MG63 (cell line): ENCODE measurements around the gene SLC15A2. TPM values are rescaled to one million over a fixed set of nuclear protein-coding genes. Genes with fewer than 3 reads are reported as not detected.

Experiments
- DNase-seq: peaks from one replicate; pipeline ENCODE4 v3.0.0-alpha.2; 2020
- H3K27me3 ChIP-seq: fragments of 250-450 bp; sonication (Bioruptor Pico); 2 replicates; pipeline ENCODE4 v1.5.1; 2020; ENCODE audit warnings: mild to moderate bottlenecking, moderate library complexity
- H3K36me3 ChIP-seq: fragments of 250-450 bp; sonication (Bioruptor Pico); 2 replicates; pipeline ENCODE4 v1.5.1; 2020; ENCODE audit warnings: mild to moderate bottlenecking, moderate library complexity
- H3K4me3 ChIP-seq: fragments of 250-450 bp; sonication (Bioruptor Pico); 2 replicates; pipeline ENCODE4 v1.5.1; 2020; ENCODE audit warnings: mild to moderate bottlenecking, moderate library complexity
- H3K9me3 ChIP-seq: fragments of 250-450 bp; sonication (Bioruptor Pico); 2 replicates; pipeline ENCODE4 v1.5.1; 2020; ENCODE audit warnings: mild to moderate bottlenecking, moderate library complexity
- total RNA-seq: library from RNA; depleted of rRNA; stranded (reverse); fragments of >200 nt; shearing (Covaris generic); gene quantifications from 2 replicates; pipeline ENCODE4 v1.2.3, GENCODE V29; 2014; ENCODE audit warnings: low replicate concordance; rRNA removed

SLC15A2 gene
- total RNA-seq, 1 experiment from 2014 or later = not detected

- no peak for DNase-seq
These were observed 98.7 kb downstream of the SLC15A2 start for GRCh38 chr3:121992601-121993560.

More at GRCh38 chr3:121992601-121993560, 98.7 kb downstream of the SLC15A2 start:
- Histone ChIP-seq H3K27me3 (no peaks in the 10 kb centered on the region), H3K9me3 (no peaks in the 10 kb centered on the region), H3K4me3 (no peak overlapping the region), H3K36me3 (no peaks in the 10 kb centered on the region)

Other genes with a start within 250 kb of the SLC15A2 start
- not detected in 2 replicates for gene HCLS1, start 233.5 kb upstream of the SLC15A2 start, total RNA-seq
- 9.7 and 19.3 TPM in 2 replicates for gene GOLGB1, start 144.7 kb upstream of the SLC15A2 start, total RNA-seq
- gene IQCB1, start 59.3 kb upstream of the SLC15A2 start, total RNA-seq = 6.1 and 17.9 TPM in 2 replicates
- 0.66 TPM in 1 of 2 replicates, not detected in the other for gene EAF2, start 59.2 kb upstream of the SLC15A2 start, total RNA-seq
- not detected in 2 replicates for gene ILDR1, start 127.8 kb downstream of the SLC15A2 start, total RNA-seq
- not detected in 2 replicates for gene CD86, start 161.0 kb downstream of the SLC15A2 start, total RNA-seq